Breast epithelium (tissue), 4 donors: Measurements from ENCODE around the gene PHF12. TPM values are rescaled to one million over a fixed set of nuclear protein-coding genes. Genes with fewer than 3 reads are reported as not detected.

Experiments used
- DNase-seq, 2 donors: peaks; one replicate each; pipeline ENCODE4 v3.0.0-alpha.2; 2019; ENCODE audit warnings: low spot score in 2 of 2
- H3K27ac ChIP-seq, 2 donors: fragments of 200-600 bp; sonication (generic) in 1 of 2; one replicate each; pipeline ENCODE4 v1.5.1; 2016 to 2019; ENCODE audit warnings: mild to moderate bottlenecking in 1 of 2
- H3K27me3 ChIP-seq, 2 donors: fragments of 200-600 bp; sonication (generic) in 1 of 2; one replicate each; pipeline versions ENCODE4 v1.5.1 to v1.6.0; 2017 to 2019; ENCODE audit warnings: control low read depth in 1 of 2, mild to moderate bottlenecking in 1 of 2
- H3K36me3 ChIP-seq: fragments of 200-600 bp; one replicate; pipeline ENCODE4 v1.5.1; 2019
- H3K4me1 ChIP-seq, 2 donors: fragments of 200-600 bp; sonication (generic); one replicate each; pipeline ENCODE4 v1.5.1; 2016 to 2019; ENCODE audit warnings: control low read depth in 1 of 2
- H3K4me3 ChIP-seq, 3 donors: fragments of 200-600 bp; sonication (generic); 1 replicate in 2 of 3; 2 replicates in 1 of 3; pipeline ENCODE4 v1.5.1; 2016 to 2019; ENCODE audit warnings: mild to moderate bottlenecking in 3 of 3, moderate library complexity in 2 of 3
- H3K9me3 ChIP-seq, 2 donors: fragments of 200-600 bp; sonication (generic) in 1 of 2; one replicate each; pipeline ENCODE4 v1.5.1; 2016 to 2019; ENCODE audit warnings: control low read depth in 1 of 2
- POLR2A ChIP-seq: fragments of 450-650 bp; IDR thresholded peaks from one replicate; pipeline ENCODE4 v1.6.1; 2016; ENCODE audit warnings: antibody characterized with exemption, mild to moderate bottlenecking, moderate library complexity
- POLR2AphosphoS5 ChIP-seq, 3 donors: sonication (generic); formaldehyde crosslinking; IDR thresholded peaks; one replicate each; pipeline ENCODE4 v1.6.1; 2017; ENCODE audit warnings: antibody characterized with exemption in 3 of 3
- intact Hi-C: fragments of 100-400 bp; cut with DNase I; formaldehyde crosslinking; loops from one replicate; pipeline ENCODE4 v1.15.1; 2023; ENCODE audit warnings: low total_unique reads
- total RNA-seq, 3 donors: library from RNA; depleted of rRNA; stranded (reverse); fragments of >200 nt; gene quantifications; one replicate each; pipeline ENCODE4 v1.1.0, GENCODE V29; 2016
- TF ChIP-seq, protein P1 (sequence below), 3 donors: fragments of 450-650 bp; IDR thresholded peaks; one replicate each; pipeline ENCODE4 v1.5.1; 2016 to 2017; ENCODE audit warnings: antibody characterized with exemption in 3 of 3, mild to moderate bottlenecking in 3 of 3, moderate library complexity in 3 of 3

PHF12 gene
- total RNA-seq, 3 donors from 2014 or later: 32.2 to 42.9 (median 40.3) TPM

- peaks cover 0 to 14% of the 10 kb centered on the region in 2 donors for H3K4me1 ChIP-seq
- no peaks in the 10 kb centered on the region for H3K27me3 ChIP-seq
- TF ChIP-seq, protein P1, sequence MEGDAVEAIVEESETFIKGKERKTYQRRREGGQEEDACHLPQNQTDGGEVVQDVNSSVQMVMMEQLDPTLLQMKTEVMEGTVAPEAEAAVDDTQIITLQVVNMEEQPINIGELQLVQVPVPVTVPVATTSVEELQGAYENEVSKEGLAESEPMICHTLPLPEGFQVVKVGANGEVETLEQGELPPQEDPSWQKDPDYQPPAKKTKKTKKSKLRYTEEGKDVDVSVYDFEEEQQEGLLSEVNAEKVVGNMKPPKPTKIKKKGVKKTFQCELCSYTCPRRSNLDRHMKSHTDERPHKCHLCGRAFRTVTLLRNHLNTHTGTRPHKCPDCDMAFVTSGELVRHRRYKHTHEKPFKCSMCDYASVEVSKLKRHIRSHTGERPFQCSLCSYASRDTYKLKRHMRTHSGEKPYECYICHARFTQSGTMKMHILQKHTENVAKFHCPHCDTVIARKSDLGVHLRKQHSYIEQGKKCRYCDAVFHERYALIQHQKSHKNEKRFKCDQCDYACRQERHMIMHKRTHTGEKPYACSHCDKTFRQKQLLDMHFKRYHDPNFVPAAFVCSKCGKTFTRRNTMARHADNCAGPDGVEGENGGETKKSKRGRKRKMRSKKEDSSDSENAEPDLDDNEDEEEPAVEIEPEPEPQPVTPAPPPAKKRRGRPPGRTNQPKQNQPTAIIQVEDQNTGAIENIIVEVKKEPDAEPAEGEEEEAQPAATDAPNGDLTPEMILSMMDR (IDR thresholded peaks at IDR 0.05): no peak
- TF ChIP-seq POLR2AphosphoS5 (IDR thresholded peaks at IDR 0.05) (no peak), POLR2A (no peak)
- H3K4me3 ChIP-seq: no peak overlapping the region
- no peaks in the 10 kb centered on the region for H3K36me3 ChIP-seq
- H3K9me3 ChIP-seq: no peaks in the 10 kb centered on the region
- no peak for DNase-seq
- intact Hi-C loops: no loop called here
- H3K27ac ChIP-seq: peak overlapping the region; percentile 82 to 89
Measured at GRCh38 chr17:28926366-28926765, 25.0 kb downstream of the PHF12 start.

DNA sequence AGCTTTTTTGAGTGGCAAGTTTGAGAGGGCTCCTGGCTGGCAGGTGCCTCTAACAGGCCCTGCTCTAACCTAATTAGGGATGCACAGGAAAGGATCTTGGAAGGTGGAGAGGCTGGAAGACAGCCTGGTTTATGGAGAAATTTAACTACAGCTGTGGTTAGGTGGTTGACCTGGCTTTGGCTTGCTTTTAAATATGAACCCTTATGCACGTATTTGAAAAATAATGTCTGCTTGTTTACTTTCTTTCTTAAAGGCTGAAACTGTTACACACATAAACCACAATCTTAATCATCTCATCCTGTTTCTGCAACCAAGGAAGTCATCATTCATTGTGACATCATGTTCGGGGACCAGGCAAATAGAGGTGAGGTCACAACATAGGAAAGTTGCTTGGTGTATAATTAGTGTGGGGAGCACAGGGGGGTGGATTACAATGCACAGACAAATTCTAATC lies 25.4 kb downstream of the PHF12 start:
- TF ChIP-seq POLR2A (no peak), POLR2AphosphoS5 (IDR thresholded peaks at IDR 0.05) (peak in 1 of 3 donors; percentile 23)
- TF ChIP-seq, protein P1 (IDR thresholded peaks at IDR 0.05): no peak
- peaks cover 0 to 14% of the 10 kb centered on the region in 2 donors for H3K4me1 ChIP-seq
- no peak for DNase-seq
- H3K4me3 ChIP-seq: no peak overlapping the region
- H3K9me3 ChIP-seq: no peaks in the 10 kb centered on the region
- intact Hi-C loops: no loop called here
- no peaks in the 10 kb centered on the region for H3K27me3 ChIP-seq
- peak overlapping the region; percentile 82 to 89 for H3K27ac ChIP-seq
- no peaks in the 10 kb centered on the region for H3K36me3 ChIP-seq

DNA sequence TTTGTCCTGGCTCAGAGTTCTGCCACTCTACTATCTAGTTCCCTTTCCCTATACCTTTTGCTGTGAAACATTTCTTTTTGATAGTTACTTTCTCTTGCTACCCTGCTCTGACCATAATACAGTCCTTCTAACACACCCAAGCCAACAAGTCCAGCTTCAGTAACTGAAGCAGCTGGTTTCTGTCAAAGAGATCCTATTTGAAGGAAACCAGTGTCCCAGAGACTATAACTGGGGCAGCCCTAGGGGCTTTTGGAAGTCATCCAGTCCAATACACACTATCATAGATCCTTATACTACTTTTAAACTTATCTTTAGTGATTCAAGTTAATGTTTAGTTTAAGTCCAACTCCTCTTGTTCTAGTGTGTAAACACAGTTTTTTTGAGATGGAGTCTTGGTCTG lies 31.1 kb downstream of the PHF12 start:
- intact Hi-C loops: no loop called here
- Histone ChIP-seq H3K4me3 (no peak overlapping the region), H3K9me3 (no peaks in the 10 kb centered on the region), H3K4me1 (no peaks in the 10 kb centered on the region), H3K27me3 (no peaks in the 10 kb centered on the region), H3K27ac (no peak overlapping the region), H3K36me3 (peaks cover 6% of the 10 kb centered on the region)
- no peak for DNase-seq
- TF ChIP-seq POLR2A: no peak
- TF ChIP-seq, protein P1 (IDR thresholded peaks at IDR 0.05): no peak
- no peak for TF ChIP-seq POLR2AphosphoS5 (IDR thresholded peaks at IDR 0.05)

DNA sequence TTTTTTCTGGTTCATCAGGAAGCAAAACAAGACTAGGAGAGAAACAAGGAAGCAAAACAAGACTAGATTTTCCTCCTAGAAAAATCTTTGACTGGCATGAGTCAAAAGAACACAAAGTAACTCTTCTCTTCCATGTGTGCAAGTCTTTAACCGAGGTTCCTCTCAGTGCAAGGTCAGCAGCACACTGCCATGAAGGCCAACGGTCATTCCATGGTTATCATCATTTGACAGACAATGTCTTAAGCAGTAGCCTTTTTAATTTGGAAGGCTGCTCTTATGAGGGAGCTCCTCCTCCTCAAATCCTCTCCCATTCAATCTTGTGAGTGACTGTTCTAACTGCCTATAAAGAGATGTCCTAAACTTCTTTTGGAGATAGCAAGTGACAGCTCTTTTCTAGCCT lies 33.0 kb downstream of the PHF12 start:
- DNase-seq: no peak
- Histone ChIP-seq H3K27ac (peak overlapping the region in 1 of 2 donors; percentile 50), H3K27me3 (no peaks in the 10 kb centered on the region), H3K9me3 (no peaks in the 10 kb centered on the region), H3K4me1 (no peaks in the 10 kb centered on the region), H3K4me3 (no peak overlapping the region), H3K36me3 (peaks cover 6% of the 10 kb centered on the region)
- no peak for TF ChIP-seq POLR2AphosphoS5 (IDR thresholded peaks at IDR 0.05)
- TF ChIP-seq, protein P1 (IDR thresholded peaks at IDR 0.05): no peak
- TF ChIP-seq POLR2A: no peak
- intact Hi-C loops: no loop called here

GRCh38 chr17:28917465-28917864 lies 33.9 kb downstream of the PHF12 start:
- no peaks in the 10 kb centered on the region for H3K9me3 ChIP-seq
- H3K4me3 ChIP-seq: no peak overlapping the region
- TF ChIP-seq, protein P1 (IDR thresholded peaks at IDR 0.05): no peak
- no peak for TF ChIP-seq POLR2AphosphoS5 (IDR thresholded peaks at IDR 0.05)
- H3K27ac ChIP-seq: peak overlapping the region; percentile 49 to 50
- no peak for DNase-seq
- intact Hi-C loops: no loop called here
- H3K4me1 ChIP-seq: no peaks in the 10 kb centered on the region
- H3K36me3 ChIP-seq: peaks cover 6% of the 10 kb centered on the region
- H3K27me3 ChIP-seq: no peaks in the 10 kb centered on the region
